SHP77 treated with DMSO at 0.1 percent for 48 hours (cell line): Measurements from ENCODE around the gene DSPP.

Source experiments
- DNase-seq: peaks from one replicate; lab custom pipeline; 2025; lab: John Stamatoyannopoulos, UW

Gene DSPP

DNA sequence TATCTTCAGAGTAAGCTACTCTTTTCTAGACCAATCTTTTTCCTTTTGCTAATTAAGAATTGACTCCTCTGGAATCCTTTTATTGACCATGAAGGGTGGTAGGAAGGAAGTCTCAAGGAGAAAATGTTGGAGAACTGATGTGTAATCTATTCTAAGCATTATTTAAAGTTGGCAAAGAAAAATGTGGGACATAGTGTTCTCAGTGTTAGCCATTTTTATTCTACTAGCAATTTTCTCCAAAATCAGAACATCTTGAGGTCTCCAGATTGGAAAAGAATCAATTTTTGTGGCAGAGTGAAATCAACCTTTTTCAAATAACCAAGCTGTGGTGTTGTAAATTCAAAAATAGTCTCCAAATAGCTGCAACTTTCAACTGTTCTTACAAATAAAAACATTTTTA lies 23.3 kb downstream of the DSPP start:
- DNase-seq, result no peak

DNA sequence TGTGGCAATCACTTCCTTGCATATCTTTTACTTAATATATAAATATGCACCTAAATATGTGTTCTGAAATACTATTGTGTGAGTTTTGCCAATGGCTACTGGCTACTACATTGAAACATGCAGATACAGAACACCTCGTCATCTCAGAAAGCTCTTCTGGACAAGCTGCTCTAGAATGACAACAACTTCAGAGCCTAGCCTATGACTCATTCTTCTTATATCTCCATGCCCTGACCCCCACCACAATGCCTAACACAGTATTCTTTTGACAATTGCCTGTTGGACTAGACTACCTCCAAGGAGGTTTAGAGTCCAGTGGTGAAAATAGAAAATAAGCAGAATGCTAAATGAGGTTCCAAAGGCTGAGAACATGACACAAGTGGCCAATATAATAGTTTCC lies 24.1 kb downstream of the DSPP start:
- no peak for DNase-seq

DNA sequence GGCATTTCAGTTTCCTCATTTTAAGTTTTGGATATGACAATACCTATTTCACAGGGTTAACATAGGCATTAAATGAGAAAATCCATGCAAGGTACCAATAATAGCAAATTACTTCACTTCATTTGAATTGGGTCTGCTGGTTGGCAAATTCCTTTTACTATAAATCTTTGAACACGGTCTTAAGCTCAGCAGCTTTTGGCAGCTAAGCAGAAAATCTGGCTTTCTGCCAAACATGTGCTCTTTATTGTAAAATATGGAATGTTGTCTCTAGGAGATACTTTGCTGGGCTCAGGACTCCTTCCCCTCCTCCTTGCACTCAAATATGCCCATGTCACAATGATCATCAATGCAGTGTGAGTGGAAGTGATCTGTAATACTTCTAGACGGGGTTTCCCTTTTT lies 24.9 kb downstream of the DSPP start:
- no peak for DNase-seq

DNA sequence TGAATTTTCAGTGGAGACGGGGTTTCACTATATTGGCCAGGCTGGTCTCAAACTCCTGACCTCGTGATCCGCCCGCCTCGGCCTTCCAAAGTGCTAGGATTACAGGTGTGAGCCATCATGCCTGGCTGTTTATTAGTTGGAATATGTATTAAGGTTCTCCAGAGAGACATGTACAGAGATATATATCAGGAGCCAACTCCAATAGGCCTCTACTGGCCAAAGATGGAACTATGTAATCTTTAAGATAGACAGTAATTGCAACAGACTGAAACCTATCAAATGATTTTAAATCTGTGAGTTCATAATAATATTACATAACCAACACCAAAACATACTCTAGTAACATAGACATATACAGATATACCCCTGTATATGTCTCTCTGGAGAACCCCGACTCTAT lies 36.0 kb downstream of the DSPP start:
- DNase-seq, result no peak

DNA sequence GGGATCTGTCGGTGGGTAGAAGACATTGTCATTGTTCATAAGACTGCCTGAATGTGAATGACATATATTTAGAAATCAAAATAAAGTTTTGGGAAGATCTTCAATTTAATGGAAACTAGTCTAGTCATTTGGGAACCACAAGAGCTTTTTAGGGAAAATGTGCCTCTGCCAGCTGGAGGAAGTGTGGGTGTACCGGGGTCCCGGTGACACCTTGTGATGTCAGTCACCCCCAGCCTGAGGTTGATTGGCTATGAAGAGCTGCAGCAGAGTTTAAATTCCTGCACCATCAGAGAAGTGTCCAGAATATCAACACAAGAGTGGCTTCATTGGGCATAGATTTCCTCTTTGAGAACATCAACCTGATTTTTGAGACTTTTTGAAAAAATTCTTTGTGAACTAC lies 41.7 kb downstream of the DSPP start, which contains the start of gene DMP1:
Gene DMP1, plus strand, starts transcription at position 301 of the 400 bp plus-strand sequence. CDS start 6,213 bp downstream, outside the sequence.
- DNase-seq, result no peak

DNA sequence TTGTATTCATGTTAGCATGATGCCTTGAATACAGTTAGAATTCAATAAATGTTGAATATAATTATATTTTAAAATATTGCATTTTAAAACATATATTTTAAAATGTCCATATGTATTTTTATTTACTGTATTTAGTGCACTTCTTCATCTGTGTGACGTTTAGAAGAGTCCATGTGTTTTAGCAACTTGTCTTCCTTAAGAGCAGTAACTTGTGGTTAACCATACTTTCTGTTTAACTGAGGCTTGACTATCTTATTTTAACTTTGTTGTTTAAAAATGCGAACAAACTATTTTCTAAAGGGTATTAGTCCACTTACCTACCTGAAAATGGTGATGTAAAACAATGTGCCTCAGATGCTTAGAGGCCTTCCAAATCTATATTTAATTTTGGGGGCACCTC lies 42.6 kb downstream of the DSPP start:
- no peak for DNase-seq

DNA sequence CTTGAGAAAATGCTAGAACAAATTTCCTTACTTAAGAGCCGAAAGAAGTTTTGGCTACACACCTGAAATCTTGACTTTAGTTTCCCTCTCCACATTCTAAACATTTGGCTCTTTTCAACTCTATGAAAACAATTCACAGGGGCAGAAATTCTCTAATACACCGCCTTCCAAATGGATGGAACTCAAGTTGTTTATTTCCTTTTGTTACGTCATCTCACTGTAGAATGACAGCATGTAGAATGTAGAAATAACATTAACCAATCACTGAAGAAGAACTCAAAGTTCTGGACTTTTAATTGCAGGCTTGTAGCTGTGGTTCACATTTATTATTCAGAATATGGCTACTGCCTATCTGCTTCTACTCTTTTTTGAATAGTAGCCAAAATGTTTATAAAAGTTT lies 43.6 kb downstream of the DSPP start:
- no peak for DNase-seq

DNA sequence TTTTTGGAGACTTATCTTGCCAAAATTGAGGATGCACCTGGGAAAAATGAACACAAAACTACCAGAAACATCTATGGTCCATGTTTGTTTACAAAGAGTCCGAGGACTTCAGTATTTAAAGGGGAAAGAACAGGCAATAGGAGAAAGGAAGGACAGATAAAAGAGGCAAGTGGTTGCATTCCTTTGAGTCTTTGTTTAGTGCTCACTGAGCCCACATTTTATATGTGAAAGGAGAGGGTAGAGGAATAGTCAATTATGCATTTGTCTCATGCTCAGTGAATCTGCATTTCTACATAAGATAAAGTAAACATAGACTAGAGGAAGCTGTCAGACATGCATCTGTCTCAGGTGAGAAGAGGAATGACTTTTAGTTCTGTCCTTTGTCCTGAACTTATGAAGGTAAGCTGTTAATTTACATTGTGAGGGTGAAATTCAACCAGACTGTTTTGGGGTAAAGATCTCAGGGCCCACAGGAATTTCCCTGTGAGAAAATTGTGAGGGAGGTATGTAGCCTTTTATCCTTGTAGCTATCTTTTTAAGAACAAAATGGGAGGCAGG lies 46.2 kb downstream of the DSPP start:
- DNase-seq, result no peak

DNA sequence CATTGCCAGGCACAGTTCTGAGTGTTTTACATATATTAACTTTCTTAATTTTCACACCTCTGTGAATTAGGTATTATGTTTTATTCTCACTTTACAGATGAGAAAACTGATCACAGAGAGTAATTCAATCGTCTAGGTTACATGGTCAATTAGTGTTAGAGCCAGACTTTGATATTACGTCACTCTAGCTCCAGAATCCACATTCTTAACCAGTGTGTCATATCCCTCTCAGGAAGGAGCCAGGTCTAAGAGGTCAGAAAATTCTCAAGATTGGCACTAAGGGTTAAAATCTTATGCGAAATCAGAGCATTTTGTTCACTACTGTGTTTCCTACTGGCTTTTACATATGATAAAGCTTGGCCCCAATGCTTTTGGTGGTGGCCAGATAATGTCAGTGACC lies 49.2 kb downstream of the DSPP start:
- DNase-seq, result no peak

DNA sequence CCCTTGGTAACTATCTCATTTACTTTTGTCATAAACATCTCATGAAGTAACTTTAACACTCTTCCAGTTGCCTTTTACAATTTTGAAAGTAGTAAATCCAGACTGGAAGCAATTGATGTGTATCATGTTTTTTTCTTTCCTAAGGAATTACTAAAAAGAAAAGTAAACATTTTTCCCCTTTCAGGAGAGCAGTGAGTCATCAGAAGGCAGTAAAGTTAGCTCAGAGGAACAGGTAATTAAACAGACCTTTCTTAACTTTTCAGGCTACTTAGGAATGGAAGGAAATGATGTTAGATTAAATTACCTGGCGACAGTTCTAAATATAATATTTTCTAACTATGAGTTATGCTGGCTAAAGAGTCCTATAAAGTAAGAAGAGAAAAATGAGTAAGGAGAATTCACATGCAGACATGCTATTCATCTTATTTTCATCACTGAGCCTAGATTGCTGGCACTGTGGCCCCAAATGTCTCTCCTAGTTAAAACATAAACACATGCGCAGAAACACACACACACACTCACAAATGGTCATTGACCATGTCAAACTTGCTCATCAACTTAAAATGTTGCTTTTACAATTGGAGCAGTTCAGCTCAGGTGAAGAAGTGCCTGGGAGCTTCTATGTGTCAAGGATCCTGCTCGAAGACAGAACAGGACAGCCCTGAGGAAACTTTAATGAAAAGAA lies 51.1 kb downstream of the DSPP start:
- no peak for DNase-seq

DNA sequence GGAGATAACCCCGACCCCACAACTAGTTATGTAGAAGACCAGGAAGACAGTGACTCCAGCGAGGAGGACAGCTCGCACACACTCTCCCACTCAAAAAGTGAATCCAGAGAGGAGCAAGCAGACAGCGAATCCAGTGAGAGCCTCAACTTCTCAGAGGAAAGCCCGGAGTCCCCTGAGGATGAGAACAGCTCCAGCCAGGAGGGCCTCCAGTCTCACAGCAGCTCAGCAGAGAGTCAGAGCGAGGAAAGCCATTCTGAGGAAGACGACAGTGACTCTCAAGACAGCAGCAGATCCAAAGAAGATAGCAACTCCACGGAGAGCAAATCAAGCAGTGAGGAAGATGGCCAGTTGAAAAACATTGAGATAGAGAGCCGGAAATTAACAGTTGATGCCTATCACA lies 54.5 kb downstream of the DSPP start:
- DNase-seq, result no peak
